Activated CD4-positive, CD25-positive, alpha-beta regulatory T cell treated with anti-CD3 and anti-CD28 coated beads, Interleukin-2, amount 50 U/mL, for 72 hours (primary cell): ENCODE measurements around the gene ZDHHC24.
"Not testable (repeated sequence)": the region's sequence is repeated elsewhere in the genome, so short reads cannot be mapped to it uniquely, and the experiment has no call there.

Source experiments
- DNase-seq: peaks from one replicate; pipeline ENCODE4 v3.0.0; 2021

ZDHHC24 gene

GRCh38 chr11:66545701-66546367 is at the start of gene ZDHHC24:
Gene ZDHHC24, minus strand, starts transcription at chr11:66546048. Its CDS starts 45 bp downstream, at chr11:66546003.
- DNase-seq, result peak; percentile 91

- no peak for DNase-seq
Observed at GRCh38 chr11:66595245-66595904, 49.5 kb upstream of the ZDHHC24 start.

GRCh38 chr11:66593650-66594049 is 47.8 kb upstream of the ZDHHC24 start:
- no peak for DNase-seq

- no peak for DNase-seq
Observed at GRCh38 chr11:66593303-66593635, 47.4 kb upstream of the ZDHHC24 start.

- DNase-seq, result peak; percentile 97
Observed at GRCh38 chr11:66592457-66593302, 46.8 kb upstream of the ZDHHC24 start, which contains the start of the genes CCDC87 and CCS. Gene CCDC87, minus strand, starts transcription at chr11:66593063. Its CDS starts 48 bp downstream, at chr11:66593015. Gene CCS, plus strand, starts transcription at chr11:66593185. Its CDS starts 77 bp downstream, at chr11:66593262.

GRCh38 chr11:66591175-66591574 is 45.3 kb upstream of the ZDHHC24 start:
- no peak for DNase-seq

- DNase-seq, result no peak
Observed at GRCh38 chr11:66589996-66590675, 44.3 kb upstream of the ZDHHC24 start.

- DNase-seq, result not testable (repeated sequence)
Observed at GRCh38 chr11:66589315-66589714, 43.5 kb upstream of the ZDHHC24 start.

- DNase-seq, result no peak
Observed at GRCh38 chr11:66586136-66586535, 40.3 kb upstream of the ZDHHC24 start.

GRCh38 chr11:66585447-66585846 is 39.6 kb upstream of the ZDHHC24 start:
- DNase-seq, result not testable (repeated sequence)

- not testable (repeated sequence) for DNase-seq
Observed at GRCh38 chr11:66582565-66583147, 36.8 kb upstream of the ZDHHC24 start.

- no peak for DNase-seq
Observed at GRCh38 chr11:66581261-66581660, 35.4 kb upstream of the ZDHHC24 start.

- DNase-seq, result no peak
Observed at GRCh38 chr11:66580803-66581202, 35.0 kb upstream of the ZDHHC24 start.

GRCh38 chr11:66579017-66579606 is 33.3 kb upstream of the ZDHHC24 start:
- DNase-seq, result peak; percentile 78

- DNase-seq, result no peak
Observed at GRCh38 chr11:66570850-66571180, 25.0 kb upstream of the ZDHHC24 start.

- DNase-seq, result no peak
Observed at GRCh38 chr11:66570079-66570849, 24.4 kb upstream of the ZDHHC24 start.

GRCh38 chr11:66569076-66569475 is 23.2 kb upstream of the ZDHHC24 start:
- DNase-seq, result no peak

GRCh38 chr11:66568124-66568916 is 22.5 kb upstream of the ZDHHC24 start, which contains the start of gene CTSF:
Gene CTSF, minus strand, starts transcription at chr11:66568606. Its CDS starts 120 bp downstream, at chr11:66568486.
- peak; percentile 81 for DNase-seq

GRCh38 chr11:66567787-66568123 is 21.9 kb upstream of the ZDHHC24 start:
- DNase-seq, result no peak

- no peak for DNase-seq
Observed at GRCh38 chr11:66566221-66566620, 20.4 kb upstream of the ZDHHC24 start.

- DNase-seq, result no peak
Observed at GRCh38 chr11:66564984-66565383, 19.1 kb upstream of the ZDHHC24 start.
